ENCODE measurements around the gene C1QTNF4.

DNA sequence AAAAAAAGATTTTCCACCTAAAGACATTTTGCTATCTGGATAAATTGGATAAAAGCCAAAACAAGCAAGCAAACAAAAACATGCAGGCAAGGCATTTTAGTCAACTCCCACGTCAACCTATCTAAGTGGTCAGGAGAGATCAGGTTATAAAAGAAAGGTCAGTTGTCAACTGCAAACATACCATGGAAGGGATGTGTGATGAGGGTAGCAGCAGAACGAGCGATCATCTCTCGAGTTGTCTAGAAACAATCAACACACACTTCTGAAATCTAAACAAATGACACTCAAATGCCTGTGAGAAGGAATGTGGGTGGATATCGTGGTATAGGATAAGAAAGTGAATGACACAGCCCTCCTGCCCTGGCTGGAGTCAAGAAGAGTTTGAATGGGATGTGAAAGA lies 37.3 kb upstream of the C1QTNF4 start:
- TF ChIP-seq TARDBP (CRISPR knock-in tag; IDR thresholded peaks at IDR 0.05) (no peak), POLR2AphosphoS5 (IDR thresholded peaks at IDR 0.05; ENCODE audit: low read depth, low read length) (no peak), ZNF670 (CRISPR knock-in tag; IDR thresholded peaks at IDR 0.05; ENCODE audit: borderline replicate concordance) (no peak), MYNN (CRISPR knock-in tag; IDR thresholded peaks at IDR 0.05; ENCODE audit: low read depth) (no peak), ZNF547 (CRISPR knock-in tag; IDR thresholded peaks at IDR 0.05) (no peak), EZH2 (conservative IDR thresholded peaks at IDR 0.05; ENCODE audit: low read depth, low read length) (no peak), NONO (IDR thresholded peaks at IDR 0.05) (no peak), NONO (CRISPR knock-in tag; conservative IDR thresholded peaks at IDR 0.05) (no peak), ZKSCAN8 (CRISPR knock-in tag; IDR thresholded peaks at IDR 0.05; ENCODE audit: borderline replicate concordance) (no peak), IKZF5 (CRISPR knock-in tag; IDR thresholded peaks at IDR 0.05) (no peak)
- TF ChIP-seq, protein P1, sequence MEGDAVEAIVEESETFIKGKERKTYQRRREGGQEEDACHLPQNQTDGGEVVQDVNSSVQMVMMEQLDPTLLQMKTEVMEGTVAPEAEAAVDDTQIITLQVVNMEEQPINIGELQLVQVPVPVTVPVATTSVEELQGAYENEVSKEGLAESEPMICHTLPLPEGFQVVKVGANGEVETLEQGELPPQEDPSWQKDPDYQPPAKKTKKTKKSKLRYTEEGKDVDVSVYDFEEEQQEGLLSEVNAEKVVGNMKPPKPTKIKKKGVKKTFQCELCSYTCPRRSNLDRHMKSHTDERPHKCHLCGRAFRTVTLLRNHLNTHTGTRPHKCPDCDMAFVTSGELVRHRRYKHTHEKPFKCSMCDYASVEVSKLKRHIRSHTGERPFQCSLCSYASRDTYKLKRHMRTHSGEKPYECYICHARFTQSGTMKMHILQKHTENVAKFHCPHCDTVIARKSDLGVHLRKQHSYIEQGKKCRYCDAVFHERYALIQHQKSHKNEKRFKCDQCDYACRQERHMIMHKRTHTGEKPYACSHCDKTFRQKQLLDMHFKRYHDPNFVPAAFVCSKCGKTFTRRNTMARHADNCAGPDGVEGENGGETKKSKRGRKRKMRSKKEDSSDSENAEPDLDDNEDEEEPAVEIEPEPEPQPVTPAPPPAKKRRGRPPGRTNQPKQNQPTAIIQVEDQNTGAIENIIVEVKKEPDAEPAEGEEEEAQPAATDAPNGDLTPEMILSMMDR (CRISPR knock-in tag; IDR thresholded peaks at IDR 0.05) = no peak
